Measurements from ENCODE around the gene CCDC74B. TPM values are rescaled to one million over a fixed set of nuclear protein-coding genes. Genes with fewer than 3 reads are reported as not detected.
"Not testable (repeated sequence)": the region's sequence is repeated elsewhere in the genome, so short reads cannot be mapped to it uniquely, and the experiment has no call there.

Gene CCDC74B
- total and polyA plus RNA-seq, 7 donors: 0.12 to 0.37 (median 0.21) TPM; not detected in 4

GRCh38 chr2:130183512-130184373 lies 38.8 kb upstream of the CCDC74B start:
- H3K27ac ChIP-seq: no peak overlapping the region
- peak in 1 of 2 donors; percentile 32 for DNase-seq

GRCh38 chr2:130182826-130183511 lies 38.1 kb upstream of the CCDC74B start:
- WGBS, 3 donors: 32 to 42% (median 41%) methylated on average over 17 to 23 of the region's 23 CpGs
- not testable (repeated sequence) for ATAC-seq

More at GRCh38 chr2:130183512-130184373, 38.8 kb upstream of the CCDC74B start:
- H3K36me3 ChIP-seq (ENCODE audit: insufficient read depth in 1 of 2, low read depth in 1 of 2): peaks cover 0 to 12% of the 10 kb centered on the region in 2 donors
- ATAC-seq: no peak
- H3K4me1 ChIP-seq: peaks cover 7% of the 10 kb centered on the region
- 68 to 74% (median 71%) methylated on average over 24 to 26 of the region's 26 CpGs for WGBS, 3 donors
- H3K9me3 ChIP-seq: no peaks in the 10 kb centered on the region
- H3K4me3 ChIP-seq: peak overlapping the region; percentile 90
- intact Hi-C loops (cut with DNase I): loop anchor here (5.0 kb wide), 1 partner anchor 159 kb away; the partner anchor contains the start of gene IMP4 (in 2 of the 2)
- no peak for TF ChIP-seq CTCF (IDR thresholded peaks at IDR 0.05)
- H3K27me3 ChIP-seq (ENCODE audit: insufficient read depth in 3 of 3, low read length in 2 of 3): no peaks in the 10 kb centered on the region

GRCh38 chr2:130181880-130182682 lies 37.2 kb upstream of the CCDC74B start, which contains the start of gene MZT2B:
Gene MZT2B, plus strand, starts transcription at chr2:130182262. Its CDS starts 21 bp downstream, at chr2:130182283.
- WGBS, 3 donors: 0 to 1% (median 1%) methylated on average over 39 to 83 of the region's 86 CpGs
- H3K27me3 ChIP-seq (ENCODE audit: insufficient read depth in 3 of 3, low read length in 2 of 3); H3K9me3 ChIP-seq; H3K4me1 ChIP-seq: not testable (repeated sequence)
- Histone ChIP-seq H3K4me3 (peak within 1 kb of the TSS; percentile 90), H3K27ac (peak within 1 kb of the TSS; percentile 93), H3K36me3 (ENCODE audit: insufficient read depth in 1 of 2, low read depth in 1 of 2) (peaks cover 0 to 12% of the 10 kb centered on the region in 2 donors)
- TF ChIP-seq CTCF (IDR thresholded peaks at IDR 0.05): peak; percentile 81
- ATAC-seq (peak; percentile 93 to 94 (median 94)), DNase-seq (peak; percentile 91 to 94)
- intact Hi-C loops (cut with DNase I): loop anchor here (5.0 kb wide), 1 partner anchor 160 kb away; the partner anchor contains the start of gene IMP4 (in 2 of the 2)

More at GRCh38 chr2:130182826-130183511, 38.1 kb upstream of the CCDC74B start:
- H3K9me3 ChIP-seq; DNase-seq; H3K27ac ChIP-seq; H3K4me1 ChIP-seq; H3K27me3 ChIP-seq (ENCODE audit: insufficient read depth in 3 of 3, low read length in 2 of 3): not testable (repeated sequence)
- H3K4me3 ChIP-seq: peak overlapping the region; percentile 90
- peaks cover 0 to 12% of the 10 kb centered on the region in 2 donors for H3K36me3 ChIP-seq (ENCODE audit: insufficient read depth in 1 of 2, low read depth in 1 of 2)
- intact Hi-C loops (cut with DNase I): loop anchor here (5.0 kb wide), 1 partner anchor 159 kb away; the partner anchor contains the start of gene IMP4 (in 2 of the 2)

GRCh38 chr2:130181325-130181879 lies 36.5 kb upstream of the CCDC74B start, which contains the start of gene SMPD4:
Gene SMPD4, minus strand, starts transcription at chr2:130181602. Its CDS starts 5,010 bp downstream, at chr2:130176592.
- no peaks in the 10 kb centered on the region for H3K9me3 ChIP-seq
- no peaks in the 10 kb centered on the region for H3K27me3 ChIP-seq (ENCODE audit: insufficient read depth in 3 of 3, low read length in 2 of 3)
- H3K4me3 ChIP-seq: peak within 1 kb of the TSS; percentile 90
- ATAC-seq (peak; percentile 92 to 96 (median 94)), DNase-seq (peak; percentile 98 to 99)
- peaks cover 7% of the 10 kb centered on the region for H3K4me1 ChIP-seq
- intact Hi-C loops (cut with DNase I): loop anchor here (5.0 kb wide), 1 partner anchor 161 kb away; the partner anchor contains the start of gene IMP4 (in 2 of the 2)
- peaks cover 0 to 15% of the 10 kb centered on the region in 2 donors for H3K36me3 ChIP-seq (ENCODE audit: insufficient read depth in 1 of 2, low read depth in 1 of 2)
- peak within 1 kb of the TSS; percentile 93 for H3K27ac ChIP-seq
- no peak for TF ChIP-seq CTCF (IDR thresholded peaks at IDR 0.05)
- WGBS, 3 donors: 0% methylated on average over 43 to 55 of the region's 55 CpGs

GRCh38 chr2:130180404-130181324 lies 35.8 kb upstream of the CCDC74B start:
- H3K27ac ChIP-seq: peak overlapping the region; percentile 93
- not testable (repeated sequence) for H3K27me3 ChIP-seq (ENCODE audit: insufficient read depth in 3 of 3, low read length in 2 of 3); H3K4me1 ChIP-seq; H3K9me3 ChIP-seq; ATAC-seq; DNase-seq
- peaks cover 0 to 20% of the 10 kb centered on the region in 2 donors for H3K36me3 ChIP-seq (ENCODE audit: insufficient read depth in 1 of 2, low read depth in 1 of 2)
- intact Hi-C loops (cut with DNase I): loop anchor here (5.0 kb wide), 1 partner anchor 162 kb away; the partner anchor contains the start of gene IMP4 (in 2 of the 2)
- WGBS, 3 donors: 22 to 24% (median 23%) methylated on average over 38 of the region's 38 CpGs
- H3K4me3 ChIP-seq: peak overlapping the region; percentile 90

- H3K27ac ChIP-seq; H3K27me3 ChIP-seq (ENCODE audit: insufficient read depth in 3 of 3, low read length in 2 of 3); intact Hi-C loops (cut with DNase I); H3K9me3 ChIP-seq; H3K4me1 ChIP-seq; H3K4me3 ChIP-seq: not testable (repeated sequence)
- peak; percentile 36 to 93 (median 72) for ATAC-seq
- peaks cover 7 to 64% of the 10 kb centered on the region in 2 donors for H3K36me3 ChIP-seq (ENCODE audit: insufficient read depth in 1 of 2, low read depth in 1 of 2)
- WGBS, 3 donors: 64 to 81% (median 73%) methylated on average over 5 of the region's 5 CpGs
- DNase-seq: peak in 1 of 2 donors; percentile 47
Observed at GRCh38 chr2:130174866-130175265, 30.0 kb upstream of the CCDC74B start.

Data from psoas muscle (tissue), 8 donors.